HG03108 (cell line): ENCODE measurements around the gene IDH3A.

ENCODE experiments used
- ATAC-seq: cut with Tn5 transposase; IDR thresholded peaks from one replicate; pipeline ENCODE4 v1.9.1; 2021; ENCODE audit warnings: moderate library complexity; ENCODE audit not compliant: unreplicated experiment

IDH3A gene

DNA sequence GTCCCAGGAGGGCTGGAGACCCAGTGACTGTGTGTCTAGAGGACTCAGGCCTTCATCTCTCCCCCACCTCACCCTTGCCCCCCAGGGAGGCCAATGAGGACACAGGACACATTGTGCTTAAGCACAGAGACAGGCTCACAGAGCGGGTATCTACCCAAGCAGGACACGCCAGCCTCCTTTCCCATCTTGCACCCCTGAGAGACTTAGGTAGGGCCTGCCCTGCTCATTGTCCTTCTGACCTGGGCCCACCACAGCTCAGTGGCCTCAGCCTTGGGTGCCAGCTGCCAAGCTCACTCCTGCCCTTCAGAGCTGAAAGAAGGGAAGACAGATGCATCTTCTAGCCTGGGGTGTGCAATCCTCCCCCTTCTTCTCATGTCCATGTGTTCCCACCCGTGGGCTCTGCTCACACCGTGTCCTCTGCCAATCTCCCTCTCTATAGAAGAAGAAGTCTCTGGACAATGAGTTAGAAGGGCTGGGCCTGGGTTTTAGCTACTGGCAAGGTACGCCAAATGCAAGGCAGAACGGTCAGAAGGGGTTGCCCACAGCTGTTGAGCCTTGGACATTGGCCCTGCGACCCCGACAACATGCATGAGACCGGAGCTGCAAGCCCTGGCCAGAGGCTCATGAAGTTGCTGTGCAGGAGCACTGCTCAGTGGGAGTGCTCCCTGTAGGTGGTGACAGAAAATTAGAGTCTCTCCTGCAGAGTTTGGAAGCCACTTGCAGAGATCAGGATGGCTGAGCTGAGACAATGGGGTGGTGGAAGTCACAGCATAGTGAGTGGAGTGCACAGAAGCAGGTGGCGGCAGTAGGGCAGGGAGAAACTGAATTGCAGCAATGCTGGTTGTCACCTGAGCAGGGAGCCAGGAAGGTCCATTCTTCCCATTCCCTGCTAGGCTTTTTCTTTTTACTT lies 52.4 kb downstream of the IDH3A start:
- no peak for ATAC-seq

GRCh38 chr15:78203346-78204225 lies 54.4 kb downstream of the IDH3A start:
- no peak for ATAC-seq

DNA sequence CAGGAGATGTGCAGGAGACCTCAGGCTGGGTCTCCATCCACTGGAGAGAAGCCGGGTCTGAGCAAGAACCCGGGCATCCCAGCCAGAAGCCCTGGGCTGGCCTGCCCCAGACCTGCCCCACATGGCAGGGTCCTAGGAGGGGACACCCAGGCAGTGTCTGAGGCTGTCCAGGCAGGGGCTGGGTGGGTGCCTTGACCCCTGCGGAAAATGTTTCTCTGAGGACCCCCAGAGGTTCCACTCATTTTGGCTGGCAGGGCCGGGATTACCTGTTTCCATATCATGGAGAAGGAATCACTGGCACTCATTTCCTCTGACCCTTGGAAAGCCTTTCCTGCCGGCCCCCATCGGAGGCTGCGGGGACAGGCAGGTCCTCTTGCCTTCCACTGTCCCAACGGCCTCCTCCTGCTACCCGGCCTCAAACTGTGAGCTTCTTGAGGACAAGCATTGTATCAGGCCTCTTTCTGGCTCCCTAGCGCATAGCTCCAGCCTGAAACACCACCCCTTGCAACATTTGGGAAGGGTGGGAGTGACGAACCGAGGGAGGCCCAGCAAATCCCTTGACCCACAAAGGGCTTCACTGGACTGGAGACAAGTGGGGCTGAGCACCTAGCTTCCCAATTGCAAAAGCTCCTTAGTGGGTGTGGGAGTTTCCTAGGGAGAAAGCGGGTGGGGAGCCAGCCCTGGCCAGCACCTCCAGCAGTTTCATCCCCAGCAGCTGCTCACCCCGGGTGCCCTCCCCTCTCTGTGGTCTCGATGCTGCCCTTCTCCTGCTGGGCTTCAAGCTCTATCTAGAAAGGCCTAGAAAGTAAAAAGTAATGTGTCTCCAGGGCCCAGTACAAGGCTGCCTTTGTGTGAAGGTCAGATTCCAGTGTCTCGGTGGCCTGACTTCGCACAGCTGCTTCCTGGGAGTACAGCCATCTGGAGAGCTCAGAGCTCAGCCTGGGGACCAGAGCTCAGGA lies 55.5 kb downstream of the IDH3A start:
- ATAC-seq, result no peak

DNA sequence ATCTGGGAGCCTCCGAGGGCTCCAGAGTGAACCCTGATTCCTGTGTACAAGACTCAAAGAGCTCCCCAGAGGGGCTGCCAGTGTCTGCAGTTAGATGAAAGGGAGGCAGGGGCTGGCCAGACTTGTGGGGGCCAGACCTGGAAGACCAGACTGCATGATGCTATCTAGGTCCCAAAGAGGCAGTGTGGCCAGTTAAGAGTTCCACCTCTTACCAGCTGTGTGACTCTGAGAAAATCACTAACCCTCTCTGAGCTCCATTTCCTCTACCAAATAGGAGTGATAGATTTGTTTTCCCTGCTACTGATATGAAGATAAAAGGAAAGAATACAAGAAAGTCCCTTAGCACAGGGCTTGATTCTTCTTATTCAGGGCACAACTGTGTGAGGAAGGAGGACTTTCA lies 56.2 kb downstream of the IDH3A start:
- no peak for ATAC-seq

DNA sequence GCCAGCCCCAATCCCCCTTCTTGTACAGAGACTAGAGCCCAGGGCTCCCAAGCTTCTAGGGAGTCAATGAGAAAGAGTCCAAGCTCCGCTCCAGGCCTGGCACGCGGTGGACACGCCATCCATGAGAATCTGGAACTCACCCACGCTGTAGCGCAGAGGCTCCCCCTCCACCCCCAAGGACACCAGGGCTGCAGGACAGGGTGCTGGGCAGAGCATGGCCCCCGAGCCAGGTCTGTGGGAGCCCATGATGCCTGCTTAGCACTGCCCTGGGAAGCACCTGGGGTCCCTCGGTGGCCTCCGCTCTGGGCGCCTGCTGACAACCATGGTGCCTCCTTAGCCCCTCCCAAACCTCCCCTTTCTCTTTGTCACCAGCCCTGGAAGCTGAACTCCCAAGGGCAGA lies 56.7 kb downstream of the IDH3A start:
- no peak for ATAC-seq

DNA sequence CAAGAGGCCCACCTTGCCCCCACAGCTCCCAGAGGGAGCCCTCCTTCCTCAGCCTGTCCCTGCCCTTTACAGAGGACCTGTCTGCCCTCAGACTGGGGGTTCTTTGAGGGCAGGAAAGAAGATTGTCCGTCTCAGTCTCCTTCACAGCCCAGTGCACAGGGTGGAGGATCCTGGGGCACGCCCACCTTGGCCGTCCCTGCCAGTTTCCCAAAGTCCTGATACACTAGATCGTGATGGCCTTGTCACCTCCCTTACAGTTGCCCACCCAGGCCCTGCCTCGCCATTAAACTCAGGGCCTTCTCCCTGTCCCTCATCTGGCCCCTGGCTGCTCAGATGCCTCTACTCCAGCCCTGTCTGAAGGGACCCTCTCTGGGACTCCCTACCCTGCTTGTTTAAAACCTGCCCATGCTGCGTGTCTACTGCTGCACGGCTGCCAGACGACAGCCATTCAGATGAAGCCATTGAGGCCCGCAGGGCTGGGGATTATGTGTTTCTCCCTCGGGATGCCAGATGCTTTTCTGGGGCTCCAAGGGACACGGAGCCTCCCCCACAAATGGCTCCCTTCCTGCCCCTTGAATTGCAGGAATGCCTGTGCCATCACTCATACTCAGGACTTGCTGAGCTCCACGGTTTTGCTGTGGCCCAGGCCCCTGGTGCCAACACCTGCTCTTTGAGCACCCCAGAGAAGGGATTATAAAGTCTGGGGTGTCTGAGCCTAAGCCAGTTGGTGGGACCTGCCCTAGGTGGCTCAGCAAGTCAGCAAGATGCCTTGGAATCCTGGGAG lies 57.4 kb downstream of the IDH3A start:
- no peak for ATAC-seq

DNA sequence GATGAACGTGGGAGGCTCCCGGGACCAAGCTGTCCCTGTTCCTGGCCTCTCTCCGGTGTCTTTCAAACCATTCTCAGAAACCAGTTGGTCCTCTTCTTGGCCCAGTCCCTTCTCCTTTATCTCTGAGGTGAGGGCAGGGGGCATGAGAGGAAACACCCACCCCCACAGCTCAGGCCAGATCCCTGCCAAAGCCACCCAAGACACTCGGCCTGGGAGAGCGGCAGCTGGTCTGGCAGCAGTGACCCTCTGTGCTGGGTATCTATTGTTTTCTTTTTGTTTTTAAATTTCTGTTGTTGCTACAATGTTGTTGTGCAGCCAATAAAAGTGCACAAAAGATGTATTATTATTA lies 57.9 kb downstream of the IDH3A start:
- ATAC-seq, result no peak

DNA sequence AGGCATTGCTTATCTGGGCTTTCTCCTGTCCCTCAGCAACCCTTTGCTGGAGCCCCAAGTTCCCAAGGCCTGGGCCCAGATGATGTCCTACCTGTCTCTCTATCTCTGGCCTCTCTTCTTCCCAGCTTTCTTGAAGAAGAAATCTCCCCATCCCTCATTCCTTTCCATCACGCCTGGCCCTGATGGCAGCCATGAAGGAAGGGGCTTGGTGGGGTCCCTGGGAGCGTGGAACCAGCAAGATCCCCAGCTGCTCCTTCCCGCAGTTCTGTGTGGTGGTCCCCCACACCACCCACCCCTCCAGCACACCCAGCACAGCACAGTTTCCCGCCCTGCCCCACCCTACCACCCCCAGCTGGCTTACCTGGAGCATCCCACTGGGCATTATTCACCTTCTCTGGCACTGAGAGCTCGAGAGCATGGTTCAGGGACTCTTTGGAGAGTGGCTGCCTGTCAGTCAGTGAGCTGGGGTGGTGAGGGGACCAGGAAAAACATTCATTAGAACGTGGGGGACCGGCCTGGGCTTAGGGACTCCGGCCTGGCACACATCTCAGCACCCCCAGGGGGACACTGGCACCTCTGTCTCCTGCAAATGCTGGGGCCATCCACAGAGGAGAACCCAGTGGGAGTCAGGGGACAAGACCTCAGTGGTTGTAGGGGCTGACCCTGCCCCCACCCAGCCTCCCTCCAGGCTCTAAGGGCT lies 58.6 kb downstream of the IDH3A start:
- ATAC-seq, result no peak

GRCh38 chr15:78208341-78208844 lies 59.2 kb downstream of the IDH3A start:
- ATAC-seq, result no peak

- ATAC-seq, result no peak
Measured at GRCh38 chr15:78208887-78209645, 59.9 kb downstream of the IDH3A start.

DNA sequence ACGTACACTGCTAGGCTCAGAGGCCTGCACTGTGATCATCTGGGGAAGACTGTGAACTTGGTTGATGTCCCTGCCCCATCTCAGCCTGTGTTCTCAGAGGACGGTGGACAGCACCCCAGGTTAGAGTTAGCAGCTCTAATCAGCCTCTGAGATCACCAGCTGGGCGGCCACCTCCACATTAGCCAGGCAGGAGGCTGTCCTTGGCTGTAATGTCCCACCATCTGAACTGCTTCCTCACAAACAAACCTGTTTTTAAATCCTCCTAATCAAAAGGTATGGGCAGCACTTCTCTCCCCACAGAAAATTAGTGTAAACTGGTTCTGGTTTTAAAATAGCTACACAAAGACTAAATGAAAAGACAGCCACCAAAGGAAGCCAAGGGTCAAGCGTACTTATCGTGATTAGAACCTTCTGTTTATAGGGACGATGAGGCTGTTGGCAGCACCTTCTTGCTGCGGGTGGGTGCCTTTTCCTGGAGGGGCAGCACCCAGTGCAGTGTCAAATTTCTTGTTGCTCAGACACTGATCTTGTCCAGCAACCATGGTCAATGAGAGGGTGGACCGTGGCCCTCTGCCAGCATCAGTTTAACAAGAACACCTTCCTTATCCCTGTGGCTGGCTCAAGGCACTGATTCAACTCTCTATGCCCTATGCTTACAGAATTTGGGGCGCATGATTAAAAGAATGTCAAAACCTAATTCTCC lies 60.6 kb downstream of the IDH3A start:
- no peak for ATAC-seq

DNA sequence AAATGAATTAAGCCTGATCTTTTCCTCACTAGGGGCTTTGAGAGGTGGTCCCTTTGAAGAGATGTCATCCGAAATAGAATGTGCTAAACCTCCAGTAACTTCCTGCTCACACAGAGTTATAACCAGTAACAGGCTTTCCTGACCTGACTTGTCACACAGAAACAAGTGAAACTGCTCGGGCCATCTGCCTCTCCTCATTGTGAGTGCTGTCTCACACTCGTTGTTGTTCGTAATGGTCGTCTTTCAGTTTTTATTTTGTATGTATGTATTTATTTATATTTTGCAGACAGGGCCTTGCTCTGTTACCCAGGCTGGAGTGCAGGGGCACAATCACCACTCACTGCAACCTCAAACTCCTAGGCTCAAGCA lies 61.2 kb downstream of the IDH3A start:
- no peak for ATAC-seq

GRCh38 chr15:78211189-78211921 lies 62.2 kb downstream of the IDH3A start:
- no peak for ATAC-seq

DNA sequence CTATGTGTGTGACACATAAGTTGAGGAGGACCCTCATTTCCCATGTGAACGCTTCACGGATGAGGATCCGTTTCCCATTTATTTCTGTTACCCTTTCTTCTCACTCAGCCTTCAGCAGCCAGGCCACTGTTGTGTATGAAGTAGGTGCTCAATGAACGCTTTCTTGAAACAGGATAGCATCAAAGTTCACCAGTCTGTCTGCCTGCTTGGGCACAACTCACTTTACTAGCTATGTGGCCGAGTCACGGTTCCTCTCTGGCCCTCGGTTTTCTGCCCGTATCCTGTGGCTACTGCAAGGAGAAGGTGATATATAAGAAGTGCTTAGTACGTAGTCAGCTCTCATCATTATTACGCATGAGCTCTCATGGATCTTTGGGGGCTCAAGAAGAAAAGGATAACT lies 62.8 kb downstream of the IDH3A start:
- ATAC-seq, result no peak

- ATAC-seq, result no peak
Measured at GRCh38 chr15:78212546-78213424, 63.6 kb downstream of the IDH3A start.

DNA sequence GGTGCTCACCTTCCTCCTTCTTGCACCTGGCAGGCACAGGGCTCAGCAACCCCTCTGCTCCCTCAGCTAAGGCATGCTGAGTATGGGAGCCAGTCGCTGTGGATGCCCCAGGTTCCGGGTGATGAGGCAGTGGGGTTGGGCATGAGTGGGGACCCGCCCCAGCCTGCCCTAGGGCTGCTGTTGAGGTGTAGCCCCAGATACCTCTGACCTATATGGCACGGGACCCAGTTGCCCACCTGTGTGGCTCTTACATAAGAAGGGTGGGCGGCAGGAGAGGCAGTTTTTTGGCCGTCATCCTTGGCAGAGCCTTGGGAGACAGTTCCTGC lies 64.2 kb downstream of the IDH3A start:
- no peak for ATAC-seq

- no peak for ATAC-seq
Measured at GRCh38 chr15:78213956-78214355, 64.8 kb downstream of the IDH3A start.
